Endodermal cell (in vitro differentiated cells): Measurements from ENCODE around the gene KLLN. TPM values are rescaled to one million over a fixed set of nuclear protein-coding genes. Genes with fewer than 3 reads are reported as not detected.
A peak's percentile ranks its signal among the peaks of the same experiment; 100 is the strongest.
"Not testable (repeated sequence)": the region's sequence is repeated elsewhere in the genome, so short reads cannot be mapped to it uniquely, and the experiment has no call there.

Source experiments
- DNase-seq: peaks from one replicate; pipeline ENCODE4 v3.0.0-alpha.2; 2017
- H3K27ac ChIP-seq: 2 replicates; pipeline ENCODE4 v1.5.1; 2013; ENCODE audit warnings: mild to moderate bottlenecking, low read depth, low read length, moderate library complexity
- H3K27me3 ChIP-seq: 2 replicates; pipeline ENCODE4 v1.6.1; 2013; ENCODE audit warnings: mild to moderate bottlenecking, low read length, moderate library complexity; ENCODE audit not compliant: insufficient read depth, control insufficient read depth, poor library complexity, severe bottlenecking
- H3K36me3 ChIP-seq: 2 replicates; pipeline ENCODE4 v1.7.0; 2013; ENCODE audit warnings: mild to moderate bottlenecking, low read length, moderate library complexity; ENCODE audit not compliant: control insufficient read depth, insufficient read depth
- H3K4me1 ChIP-seq: one replicate; pipeline ENCODE4 v1.7.0; 2013; ENCODE audit warnings: low read length; ENCODE audit not compliant: control insufficient read depth, insufficient read depth
- H3K4me3 ChIP-seq: 2 replicates; pipeline ENCODE4 v1.5.1; 2013; ENCODE audit warnings: mild to moderate bottlenecking, low read length, moderate library complexity
- H3K9ac ChIP-seq: 2 replicates; pipeline ENCODE4 v1.6.1; 2013; ENCODE audit warnings: mild to moderate bottlenecking, low read length, moderate library complexity; ENCODE audit not compliant: poor library complexity, severe bottlenecking; ENCODE audit errors: extremely low read depth
- H3K9me3 ChIP-seq: 2 replicates; pipeline ENCODE4 v1.6.1; 2013; ENCODE audit warnings: mild to moderate bottlenecking, low read length, moderate library complexity; ENCODE audit not compliant: control insufficient read depth
- H3K27ac Mint-ChIP-seq: 2 replicates; pipeline ENCODE4 v1.8.0; 2020; ENCODE audit warnings: mixed read lengths
- H3K27me3 Mint-ChIP-seq: 2 replicates; pipeline ENCODE4 v1.8.0; 2021; ENCODE audit warnings: mild to moderate bottlenecking, mixed read lengths; ENCODE audit not compliant: insufficient read depth
- H3K36me3 Mint-ChIP-seq: 2 replicates; pipeline ENCODE4 v1.8.0; 2020; ENCODE audit warnings: low read depth, mixed read lengths
- H3K4me1 Mint-ChIP-seq: 2 replicates; pipeline ENCODE4 v1.8.0; 2020; ENCODE audit warnings: mixed read lengths
- H3K4me3 Mint-ChIP-seq: 2 replicates; pipeline ENCODE4 v1.8.0; 2020; ENCODE audit warnings: mild to moderate bottlenecking, moderate library complexity, mixed read lengths
- H3K9me3 Mint-ChIP-seq: 2 replicates; pipeline ENCODE4 v1.8.0; 2020; ENCODE audit warnings: mild to moderate bottlenecking, mixed read lengths
- CTCF ChIP-seq: fragments of 200-600 bp; sonication (generic); conservative IDR thresholded peaks from 2 replicates; pipeline ENCODE4 v1.5.0; 2021; ENCODE audit warnings: antibody characterized with exemption, mild to moderate bottlenecking
- WGBS, 2 experiments: methylation state at CpG; one replicate each; pipeline versions ENCODE4 v1.1.5 to v1.1.7; 2013; ENCODE audit warnings: missing lambda C conversion rate in 2 of 2, mixed read lengths in 1 of 2; ENCODE audit not compliant: insufficient coverage in 1 of 2, insufficient read length in 1 of 2; 5-methylcytosine and 5-hydroxymethylcytosine counted together
- total RNA-seq, 2 donors: library from RNA; stranded (reverse); fragmentation: NEBNext Ultra II Directional in 1 of 2; extraction: Animal tissue kit (Norgen Biotek cat#: 25700) in 1 of 2; gene quantifications; 2 replicates in 1 of 2; 3 replicates in 1 of 2; pipeline ENCODE4 v1.2.1, GENCODE V29; 2021

The KLLN gene
- total RNA-seq, 2 donors from 2014 or later: 0.49 to 0.51 TPM

GRCh38 chr10:87860816-87861403 lies 2.4 kb downstream of the KLLN start:
- Histone ChIP-seq H3K27ac (no peak overlapping the region), H3K4me3 (peak overlapping the region; percentile 98)
- no peak overlapping the region for H3K27ac Mint-ChIP-seq

GRCh38 chr10:87860156-87860795 lies 3.1 kb downstream of the KLLN start:
- Histone ChIP-seq H3K4me3 (no peak overlapping the region), H3K27me3 (no peaks in the 10 kb centered on the region), H3K27ac (no peak overlapping the region), H3K9me3 (no peaks in the 10 kb centered on the region), H3K36me3 (no peaks in the 10 kb centered on the region), H3K4me1 (no peaks in the 10 kb centered on the region), H3K9ac (no peak overlapping the region)
- H3K4me3 Mint-ChIP-seq: no peak overlapping the region
- no peaks in the 10 kb centered on the region for H3K9me3 Mint-ChIP-seq
- peaks cover 8% of the 10 kb centered on the region for H3K4me1 Mint-ChIP-seq
- H3K27ac Mint-ChIP-seq: no peak overlapping the region
- peak; percentile 58 for DNase-seq
- TF ChIP-seq CTCF: peak; percentile 73
- 69 to 78% methylated on average over 2 to 3 of the region's 3 CpGs for WGBS, 2 experiments
- H3K36me3 Mint-ChIP-seq: no peaks in the 10 kb centered on the region
- peaks cover 5% of the 10 kb centered on the region for H3K27me3 Mint-ChIP-seq

More at GRCh38 chr10:87860816-87861403, 2.4 kb downstream of the KLLN start:
- no peaks in the 10 kb centered on the region for H3K36me3 Mint-ChIP-seq
- H3K4me1 Mint-ChIP-seq: peaks cover 13% of the 10 kb centered on the region
- DNase-seq: no peak
- Histone ChIP-seq H3K36me3 (no peaks in the 10 kb centered on the region), H3K27me3 (no peaks in the 10 kb centered on the region), H3K9me3 (no peaks in the 10 kb centered on the region), H3K9ac (no peak overlapping the region), H3K4me1 (no peaks in the 10 kb centered on the region)
- no peaks in the 10 kb centered on the region for H3K9me3 Mint-ChIP-seq
- no peak for TF ChIP-seq CTCF
- 85 to 97% methylated on average over 4 of the region's 4 CpGs for WGBS, 2 experiments
- H3K27me3 Mint-ChIP-seq: peaks cover 5% of the 10 kb centered on the region
- peak overlapping the region; percentile 90 for H3K4me3 Mint-ChIP-seq

GRCh38 chr10:87855665-87856064 lies 7.7 kb downstream of the KLLN start:
- H3K27me3 ChIP-seq, H3K4me1 ChIP-seq, H3K9me3 Mint-ChIP-seq, H3K27ac ChIP-seq, H3K27me3 Mint-ChIP-seq, DNase-seq, H3K36me3 Mint-ChIP-seq, H3K9ac ChIP-seq, H3K36me3 ChIP-seq, H3K4me3 ChIP-seq, H3K9me3 ChIP-seq, H3K4me3 Mint-ChIP-seq, H3K27ac Mint-ChIP-seq, H3K4me1 Mint-ChIP-seq: not testable (repeated sequence)
- WGBS, 2 experiments: 89 to 100% methylated on average over 3 to 4 of the region's 4 CpGs

- H3K36me3 Mint-ChIP-seq, H3K9ac ChIP-seq, H3K4me1 ChIP-seq, H3K27me3 Mint-ChIP-seq, H3K4me1 Mint-ChIP-seq, H3K4me3 ChIP-seq, H3K27ac Mint-ChIP-seq, H3K9me3 Mint-ChIP-seq, H3K4me3 Mint-ChIP-seq, H3K36me3 ChIP-seq, DNase-seq, H3K9me3 ChIP-seq, H3K27me3 ChIP-seq, H3K27ac ChIP-seq: not testable (repeated sequence)
- WGBS, 2 experiments: 100% methylated on average over 1 to 2 of the region's 5 CpGs
Measured at GRCh38 chr10:87855247-87855646, 8.1 kb downstream of the KLLN start.
